Nucleus accumbens (tissue), 56 donors: ENCODE data around the gene RALGPS1.
A peak's percentile ranks its signal among the peaks of the same experiment; 100 is the strongest.

Source experiments
- DNase-seq, 56 donors: peaks; one replicate each; lab custom pipeline; 2025; lab: John Stamatoyannopoulos, UW

The RALGPS1 gene

DNA sequence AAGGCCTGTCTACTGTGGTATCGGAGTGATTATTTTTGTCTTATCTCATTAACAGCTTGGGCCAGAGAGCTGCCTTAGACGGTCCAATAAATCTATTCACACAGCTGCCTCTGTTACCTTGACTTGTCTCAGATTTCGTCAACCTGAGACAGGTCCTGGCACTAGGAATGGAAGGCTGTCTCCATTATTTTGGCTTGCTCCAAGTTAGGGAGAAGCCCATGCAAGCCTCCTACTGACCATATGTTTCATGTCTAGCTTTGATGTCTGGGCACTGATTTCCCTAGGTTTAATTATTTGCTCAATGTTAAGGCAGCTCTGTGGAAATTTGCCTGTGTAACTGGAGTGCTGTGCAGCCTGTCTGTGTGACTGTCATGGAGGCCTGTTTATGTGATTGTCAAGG is 12.4 kb upstream of the RALGPS1 start:
- no peak for DNase-seq

DNA sequence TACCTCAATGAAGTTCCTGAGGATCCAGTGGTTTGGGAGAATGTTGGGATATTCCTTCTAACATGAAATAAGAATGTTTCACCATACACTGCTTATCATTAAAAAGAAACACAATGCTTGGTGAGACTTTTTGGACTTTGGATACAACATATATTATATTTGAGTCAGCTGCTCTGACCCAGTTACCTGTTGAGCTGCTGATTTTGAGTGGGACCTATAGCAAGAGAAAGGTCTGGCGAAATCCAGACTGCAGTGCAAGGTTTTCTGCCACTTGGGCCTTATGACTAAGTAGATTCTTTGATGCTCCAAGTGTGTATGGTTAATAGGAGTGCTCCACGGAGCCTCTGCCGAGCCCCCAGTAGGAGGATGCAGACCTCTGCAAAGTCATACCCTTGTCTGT is 10.0 kb upstream of the RALGPS1 start:
- no peak for DNase-seq

DNA sequence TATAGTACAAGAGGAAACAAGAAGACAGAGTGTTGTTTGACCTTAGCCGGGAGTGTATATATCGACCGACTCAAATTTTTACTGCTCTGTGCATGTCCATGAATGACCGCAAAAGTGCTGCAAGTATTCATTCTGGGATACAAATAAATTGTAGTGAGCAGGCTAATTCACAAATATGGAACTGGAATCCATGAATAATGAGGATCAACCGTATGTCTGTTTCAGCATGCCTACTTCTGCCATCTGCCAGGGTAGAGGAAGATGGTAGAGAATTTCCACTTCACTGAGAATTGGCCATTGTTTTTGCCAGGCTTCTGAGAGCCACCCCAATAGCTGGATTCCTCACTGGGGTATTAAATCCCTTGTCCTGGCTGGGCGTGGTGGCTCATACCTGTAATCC is 8.5 kb upstream of the RALGPS1 start:
- DNase-seq = no peak

DNA sequence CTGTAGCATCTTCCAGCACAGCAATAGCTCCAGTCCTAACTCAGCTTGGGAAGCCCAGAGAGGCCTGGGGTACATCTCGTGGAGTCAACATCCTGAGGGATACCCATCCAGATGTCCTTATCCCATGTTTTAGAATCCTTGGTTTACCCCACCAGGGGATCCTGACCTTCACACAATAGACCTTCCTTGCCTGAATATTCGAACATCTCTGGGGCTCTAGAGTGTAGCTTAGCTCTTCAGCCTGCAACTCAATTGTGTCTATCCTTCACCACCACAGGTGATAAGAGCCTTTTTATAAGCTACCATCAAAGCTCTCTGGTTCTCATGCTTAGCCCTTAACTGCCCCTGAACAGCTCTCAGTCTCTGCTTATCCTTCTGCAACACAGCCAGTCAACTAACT is 7.5 kb upstream of the RALGPS1 start:
- no peak for DNase-seq

DNA sequence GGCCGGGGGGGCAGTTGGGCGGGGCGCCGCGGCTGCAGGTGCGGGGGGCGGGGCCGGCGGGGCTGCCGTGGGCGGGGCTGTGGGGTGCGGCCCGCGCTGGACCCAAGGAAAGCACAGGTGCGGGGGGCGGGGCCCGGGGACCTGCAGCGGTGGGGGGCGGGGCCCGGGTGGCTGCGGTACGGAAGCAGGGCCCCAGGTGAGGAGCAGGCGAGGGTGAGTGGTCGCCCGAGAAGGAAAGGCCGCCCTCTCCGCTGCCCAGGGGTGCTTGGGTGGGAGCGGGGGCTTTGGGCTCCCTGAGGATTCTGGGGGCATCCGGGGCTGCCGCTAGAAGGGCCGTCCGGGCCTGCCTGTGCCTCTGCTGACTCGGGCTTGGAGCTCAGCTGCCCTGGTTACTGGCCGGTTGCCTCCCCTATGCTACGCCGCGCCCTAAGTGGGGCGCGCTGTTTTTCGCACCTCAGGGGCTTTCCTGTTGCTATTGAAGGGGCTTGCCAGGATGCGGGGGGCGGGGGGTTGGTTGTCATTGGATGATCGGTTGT is 767 bp downstream of the RALGPS1 start:
- DNase-seq = peak in 12 of 56 donors; percentile 5 to 49 (median 16)

DNA sequence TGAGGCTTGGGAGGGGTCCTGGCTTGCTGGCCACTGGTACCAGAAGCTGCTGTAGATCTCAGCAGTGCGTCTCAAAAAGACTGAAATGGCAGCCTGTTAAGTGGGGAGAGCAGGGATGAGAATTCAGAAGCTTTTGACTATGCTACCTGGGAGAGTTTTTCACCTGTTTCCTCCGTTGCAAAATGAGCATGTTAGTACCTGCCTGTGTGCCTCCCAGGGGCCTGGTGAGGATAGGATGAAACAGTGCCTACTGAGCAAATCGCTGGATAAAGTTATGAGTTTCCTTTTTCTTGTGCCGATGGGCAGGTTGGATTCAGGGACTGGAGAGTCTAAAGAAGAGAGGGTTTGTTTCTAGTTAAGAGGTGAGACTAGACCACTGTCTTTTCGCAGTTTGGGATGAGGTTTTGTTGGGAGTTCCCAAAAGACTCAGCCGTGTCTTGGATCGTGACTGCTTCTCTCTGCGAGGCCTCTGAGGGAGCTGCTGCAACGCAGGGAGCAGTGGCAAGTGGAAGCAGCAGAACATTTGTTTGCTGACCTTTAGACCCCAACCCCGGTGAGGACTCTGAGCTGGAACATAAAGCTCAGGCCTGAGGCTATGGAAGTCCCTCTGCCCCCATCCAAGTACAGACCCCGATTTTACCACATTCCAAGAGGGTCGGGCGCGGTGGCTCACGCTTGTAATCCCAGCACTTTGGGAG is 1.4 kb downstream of the RALGPS1 start:
- no peak for DNase-seq

DNA sequence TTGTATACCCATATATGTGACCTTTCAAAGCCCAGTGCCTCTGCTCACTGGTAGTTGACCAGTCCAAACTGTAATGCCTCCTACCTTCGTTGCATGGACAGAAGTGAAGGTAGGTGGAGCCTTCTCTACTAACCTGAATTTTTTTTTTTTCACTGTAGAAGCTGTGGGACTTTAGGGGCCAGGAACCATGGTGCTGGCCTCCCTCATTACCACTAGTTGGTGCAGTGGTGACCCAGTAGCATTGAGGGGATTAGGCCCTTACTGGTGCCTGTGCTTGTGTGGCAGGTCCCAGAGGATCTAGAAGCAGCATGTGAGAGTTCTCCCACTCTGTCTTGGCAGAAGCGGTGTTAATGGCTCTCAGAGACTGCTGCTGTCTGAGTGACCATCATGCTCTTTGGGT is 2.3 kb downstream of the RALGPS1 start:
- DNase-seq = peak in 1 of 56 donors; percentile 2

DNA sequence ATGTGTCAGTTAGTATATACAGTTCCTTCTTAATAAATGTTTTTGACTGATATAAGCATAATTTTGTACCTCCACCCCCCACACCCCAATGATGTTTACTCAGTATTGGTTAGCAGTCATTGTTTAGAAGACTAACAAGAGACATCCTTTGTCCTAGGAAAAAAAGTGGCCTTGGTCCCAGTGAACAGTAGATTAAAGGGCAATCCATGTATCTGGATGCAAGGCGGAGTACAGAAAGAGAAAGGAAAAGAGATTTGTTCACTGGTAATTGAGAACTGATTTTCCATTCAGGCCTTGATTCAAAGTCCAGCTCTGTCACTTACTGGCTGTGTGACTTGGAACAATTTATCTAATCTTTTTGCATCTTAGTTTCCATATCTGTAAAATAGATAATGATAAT is 4.6 kb downstream of the RALGPS1 start:
- no peak for DNase-seq

DNA sequence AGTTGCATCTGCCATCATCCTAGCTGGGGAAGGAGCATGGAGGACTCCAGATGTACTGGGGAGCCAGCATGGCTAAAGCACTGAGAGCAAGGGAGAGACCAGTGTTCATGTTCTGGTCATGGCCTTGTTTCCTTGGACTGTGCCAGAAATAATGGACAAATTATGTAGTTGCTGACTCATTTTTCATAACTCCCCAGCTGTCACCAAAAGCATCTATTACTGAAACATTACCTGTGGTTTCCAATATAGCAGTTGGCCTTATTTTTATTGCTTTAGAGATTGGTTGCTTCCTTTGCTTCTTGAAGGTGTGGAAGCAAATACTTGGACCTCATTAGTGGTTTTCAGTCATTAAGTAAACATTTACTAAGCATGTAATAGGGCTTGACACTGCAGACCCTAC is 11.3 kb downstream of the RALGPS1 start:
- no peak for DNase-seq

DNA sequence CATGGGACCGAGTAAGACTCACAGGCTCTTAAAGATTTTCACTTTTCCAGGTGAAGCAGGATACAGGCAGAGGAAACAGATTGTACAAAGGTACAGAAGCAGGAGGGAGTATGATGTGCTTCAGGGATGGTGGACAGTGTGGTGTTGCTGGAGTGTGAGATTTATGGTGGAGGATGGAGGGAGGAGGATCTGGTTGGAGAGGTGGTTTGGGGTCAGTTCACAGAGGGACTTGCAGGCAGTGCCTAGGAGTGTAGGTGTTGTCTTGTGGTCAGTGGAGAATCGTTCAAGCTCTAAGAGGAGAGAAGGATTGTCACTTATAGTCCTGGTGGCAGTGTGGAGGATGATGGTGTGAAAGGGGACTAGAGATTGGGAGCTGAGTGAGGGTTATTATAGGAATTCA is 11.8 kb downstream of the RALGPS1 start:
- DNase-seq = no peak

DNA sequence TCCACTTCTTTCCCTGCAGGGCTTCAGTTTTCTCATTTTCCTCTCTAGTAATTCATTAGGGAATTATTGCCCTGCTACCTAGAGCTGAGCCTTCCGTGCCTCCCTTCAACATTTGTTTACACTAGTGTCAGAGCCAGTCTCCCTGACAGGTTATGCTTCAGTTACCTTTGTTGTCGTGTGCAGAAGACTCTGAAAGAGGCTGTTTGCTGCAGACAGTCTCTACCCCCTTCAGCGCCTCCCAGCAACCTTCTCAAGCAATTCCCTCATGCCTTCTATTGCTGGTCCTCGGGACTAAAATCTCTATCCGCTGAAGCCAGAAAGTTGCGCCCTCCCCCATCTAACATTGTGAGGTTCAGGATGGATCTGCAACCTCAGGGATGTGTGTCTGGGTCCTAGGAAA is 12.8 kb downstream of the RALGPS1 start:
- DNase-seq = no peak

DNA sequence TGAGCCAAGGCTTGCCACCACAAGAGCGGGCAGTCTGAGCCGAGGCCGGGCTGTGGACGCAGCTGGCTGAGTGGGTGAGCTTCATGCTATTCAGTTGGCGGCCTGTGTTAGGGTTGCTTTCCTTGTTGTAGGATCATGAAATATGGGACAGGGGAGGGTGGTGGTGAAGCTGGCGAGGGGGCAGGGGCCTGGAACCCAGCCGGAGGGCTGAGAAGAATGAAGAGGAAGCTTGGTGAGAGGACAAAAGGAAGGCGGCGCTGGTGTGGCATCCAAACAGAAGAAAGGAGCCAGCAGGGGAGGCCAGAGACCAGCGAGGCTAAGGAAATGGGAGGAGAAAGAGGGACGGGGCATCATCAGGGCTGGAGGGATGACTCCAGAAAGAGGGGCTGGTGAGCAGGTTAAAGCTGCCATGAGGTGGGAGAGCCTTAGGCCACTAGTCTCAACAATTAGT is 18.3 kb downstream of the RALGPS1 start:
- DNase-seq = peak in 1 of 56 donors; percentile 19

DNA sequence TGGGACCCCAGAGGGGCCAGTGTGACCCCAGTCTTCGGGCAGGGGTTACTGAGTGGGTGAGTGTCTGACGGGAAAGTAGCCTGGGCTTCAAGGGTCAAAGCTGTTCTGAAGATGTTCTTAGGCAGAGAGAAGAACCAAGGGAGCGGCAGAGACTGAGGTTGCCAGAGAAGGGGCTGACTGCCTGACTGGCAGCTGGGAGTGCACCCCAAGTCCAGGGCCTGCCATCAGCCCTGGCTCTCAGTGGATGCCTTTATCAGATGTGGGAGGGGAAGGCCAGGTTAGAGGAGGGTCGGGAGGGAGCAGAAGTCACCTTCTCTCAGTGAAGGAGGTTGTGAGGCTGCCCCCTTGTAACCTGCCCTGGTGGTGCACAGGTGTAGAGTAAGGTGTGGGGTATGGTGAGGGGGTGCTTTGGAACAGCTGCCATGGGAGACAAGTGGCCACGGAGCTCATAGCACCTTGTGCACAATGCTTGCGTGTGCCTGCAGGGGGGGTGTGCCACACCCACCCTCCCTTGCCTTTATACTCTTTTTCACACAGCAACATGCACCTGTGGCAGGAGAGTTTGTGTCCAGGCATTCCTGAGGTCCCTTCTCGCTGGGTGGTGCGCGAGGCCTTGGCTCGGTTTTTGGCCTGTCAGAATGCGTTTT is 18.9 kb downstream of the RALGPS1 start:
- DNase-seq = no peak

DNA sequence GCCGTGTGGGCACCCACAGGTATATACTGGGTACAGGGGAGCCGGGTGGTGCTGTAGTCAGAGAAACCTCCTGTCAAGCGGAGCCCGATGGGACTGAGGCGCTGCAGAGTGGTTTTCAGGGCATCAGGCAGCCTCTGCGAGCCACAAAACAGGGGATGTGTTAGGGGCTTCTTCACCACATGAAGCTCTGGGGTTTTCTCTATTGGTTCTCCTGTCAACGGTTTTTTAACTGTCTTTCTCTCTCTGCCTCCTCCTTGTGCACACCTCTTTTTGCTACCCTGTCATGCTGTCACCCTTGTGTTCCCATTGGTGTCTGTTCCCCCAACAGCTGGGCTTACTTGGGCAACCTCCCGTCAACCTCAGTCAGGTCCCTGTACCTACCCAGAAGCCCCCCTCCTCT is 19.9 kb downstream of the RALGPS1 start:
- no peak for DNase-seq

DNA sequence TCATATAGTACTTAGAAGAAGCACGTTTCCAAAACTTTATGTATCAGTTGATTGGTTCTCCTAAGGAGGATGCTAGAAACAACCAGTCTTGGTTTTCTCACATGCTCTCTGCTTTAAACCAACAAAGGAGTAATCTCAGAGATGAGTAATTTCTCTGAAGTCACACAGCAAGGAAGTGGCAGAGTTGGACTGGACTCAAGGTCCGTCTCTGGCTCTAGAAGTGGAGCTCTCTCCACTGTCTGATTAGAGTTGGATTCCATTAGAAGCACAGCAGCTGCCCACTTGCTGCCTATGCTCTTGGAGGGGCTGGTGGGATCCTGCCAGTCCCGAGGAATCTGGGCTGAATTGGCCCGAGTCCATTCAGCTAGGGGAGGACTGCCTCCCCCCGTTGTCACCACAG is 21.0 kb downstream of the RALGPS1 start:
- no peak for DNase-seq

DNA sequence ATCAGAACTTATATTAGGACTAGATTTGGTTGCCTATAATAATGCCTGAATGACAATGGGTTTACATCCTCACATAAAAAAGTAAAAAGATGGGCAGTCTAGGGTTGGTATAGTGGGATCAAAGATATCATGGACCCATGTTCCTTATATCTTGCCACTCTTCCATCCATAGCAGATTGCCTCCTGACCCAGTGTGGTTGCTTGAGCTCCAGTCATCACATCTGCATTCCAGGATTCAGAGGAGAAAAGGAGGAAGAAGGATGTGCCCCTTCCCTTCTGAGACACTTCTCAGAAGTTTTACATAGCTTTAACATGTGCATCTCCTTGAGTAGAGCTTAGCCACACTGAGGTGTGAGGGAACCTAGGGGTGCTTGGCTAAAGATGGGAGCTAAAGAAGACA is 22.9 kb downstream of the RALGPS1 start:
- DNase-seq = no peak

DNA sequence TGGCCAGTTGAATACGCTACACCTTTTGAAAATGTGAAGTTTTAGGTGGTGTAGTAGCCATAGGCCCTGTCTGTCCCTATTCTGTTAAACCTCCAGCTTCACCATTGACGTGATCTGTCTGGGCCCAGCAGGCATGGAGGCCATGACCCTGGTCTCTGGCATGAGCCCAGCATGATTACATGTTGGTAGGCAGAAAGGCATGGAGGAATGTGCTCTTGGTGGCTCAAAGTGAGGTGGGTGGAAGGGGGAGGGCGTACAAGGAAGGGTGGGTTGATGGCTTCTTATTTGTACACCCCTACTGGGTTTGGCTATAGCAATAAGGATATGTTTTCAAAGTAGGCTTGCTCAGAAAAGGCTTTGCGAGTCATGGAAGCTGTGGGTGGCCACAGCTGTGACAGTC is 23.7 kb downstream of the RALGPS1 start:
- DNase-seq = no peak

DNA sequence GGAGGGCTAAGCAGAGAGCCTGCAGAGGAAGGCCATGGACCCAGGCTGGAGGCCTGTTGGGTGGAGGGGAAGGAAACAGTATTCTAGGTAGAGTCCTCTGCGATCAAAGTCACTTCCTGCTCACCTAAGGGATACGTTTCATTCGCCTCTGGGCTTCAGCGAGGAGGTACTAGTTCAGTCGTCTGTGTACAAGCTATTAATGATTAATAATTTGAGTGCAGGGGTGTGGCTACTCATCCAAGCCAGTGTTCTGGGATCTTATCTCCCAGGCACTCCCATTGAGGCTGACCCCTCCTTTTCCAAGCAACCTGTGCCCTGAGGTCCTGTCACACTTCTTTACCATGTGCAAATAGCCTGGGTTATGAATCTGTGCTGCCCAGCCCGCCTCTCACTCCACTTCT is 25.2 kb downstream of the RALGPS1 start:
- DNase-seq = no peak

DNA sequence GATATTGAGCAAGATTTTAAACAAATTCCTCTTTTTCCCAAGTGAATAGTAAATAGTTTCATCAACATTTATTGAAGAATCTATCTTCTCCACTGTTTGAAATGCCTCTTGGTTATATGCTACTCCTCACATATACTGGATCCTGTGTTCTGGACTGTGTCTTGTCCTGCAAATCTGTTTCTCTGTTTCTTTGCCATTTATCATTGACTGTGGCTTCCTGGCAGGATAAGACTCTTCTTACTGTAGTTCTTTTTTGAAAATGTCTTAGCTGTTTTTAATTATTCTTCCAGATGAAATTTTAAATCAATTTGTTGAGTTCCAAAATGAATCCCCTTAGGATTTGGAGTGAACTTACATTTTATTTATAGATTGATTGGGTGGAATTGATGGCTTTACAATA is 27.8 kb downstream of the RALGPS1 start:
- no peak for DNase-seq

DNA sequence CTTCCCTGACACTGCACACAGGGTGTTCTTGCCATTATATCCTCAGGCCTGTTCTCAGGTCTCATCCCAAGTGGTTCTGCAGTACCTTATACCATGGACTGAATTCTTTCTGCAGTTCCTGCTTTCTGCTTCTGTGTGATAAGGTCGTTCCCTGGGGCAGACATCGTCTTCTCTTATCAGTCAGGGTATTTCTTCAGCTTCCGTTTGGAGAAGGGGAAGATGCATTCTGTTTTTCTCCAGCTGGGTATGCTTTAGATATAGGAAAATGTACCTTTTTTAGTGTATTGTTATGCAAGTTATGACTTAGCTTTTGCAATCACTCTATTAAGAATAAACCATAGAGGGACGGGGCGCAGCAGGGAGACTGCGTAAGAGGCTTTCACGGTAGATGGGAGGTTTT is 31.1 kb downstream of the RALGPS1 start:
- DNase-seq = no peak

DNA sequence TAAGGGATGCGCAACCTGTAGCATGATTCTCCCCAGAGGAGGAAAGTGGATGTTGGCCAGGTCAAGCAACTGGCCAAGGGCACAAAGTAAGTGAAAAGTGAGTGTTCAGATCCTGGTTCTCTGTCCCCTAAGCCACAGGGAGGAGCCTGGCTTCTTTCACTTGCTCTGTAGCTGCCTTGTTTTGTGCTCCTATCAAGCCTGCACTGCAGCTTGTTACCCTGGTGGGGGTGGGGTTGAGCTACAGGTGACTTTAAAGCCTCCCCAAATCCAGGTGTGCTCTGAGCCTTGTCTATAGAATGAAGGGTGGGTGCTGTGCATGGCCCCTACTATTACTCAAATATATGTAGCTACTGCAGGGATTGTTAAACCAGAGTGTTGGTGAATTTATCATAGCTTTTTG is 32.9 kb downstream of the RALGPS1 start:
- no peak for DNase-seq
